Liver (tissue), 9 donors: ENCODE measurements around the gene HSPA12A. TPM values are rescaled to one million over a fixed set of nuclear protein-coding genes. Genes with fewer than 3 reads are reported as not detected.

ENCODE experiments used
- DNase-seq: peaks from one replicate; pipeline ENCODE4 v3.0.0-alpha.2; 2017; ENCODE audit warnings: low spot score
- H3K27ac ChIP-seq, 2 donors: one replicate each; pipeline ENCODE4 v1.7.0; 2013; ENCODE audit warnings: inconsistent platforms in 2 of 2, low read length in 2 of 2, control low read depth in 1 of 2, low read depth in 1 of 2, mild to moderate bottlenecking in 1 of 2
- H3K27me3 ChIP-seq, 4 donors: one replicate each; pipeline versions ENCODE4 v1.6.1 to v1.7.0; 2013; ENCODE audit warnings: low read length in 3 of 4, inconsistent platforms in 1 of 4, mild to moderate bottlenecking in 1 of 4, moderate library complexity in 1 of 4; ENCODE audit not compliant: control insufficient read depth in 4 of 4, insufficient read depth in 4 of 4
- H3K36me3 ChIP-seq, 4 donors: one replicate each; pipeline versions ENCODE4 v1.6.1 to v1.7.0; 2013; ENCODE audit warnings: low read length in 3 of 4, mild to moderate bottlenecking in 3 of 4, low read depth in 1 of 4, moderate library complexity in 1 of 4; ENCODE audit not compliant: control insufficient read depth in 4 of 4, insufficient read depth in 3 of 4
- H3K4me1 ChIP-seq, 4 donors: one replicate each; pipeline versions ENCODE4 v1.6.1 to v1.7.0; 2013; ENCODE audit warnings: low read length in 3 of 4, mild to moderate bottlenecking in 3 of 4, moderate library complexity in 1 of 4; ENCODE audit not compliant: control insufficient read depth in 4 of 4, insufficient read depth in 4 of 4
- H3K4me3 ChIP-seq, 3 donors: one replicate each; pipeline versions ENCODE4 v1.6.1 to v1.7.0; 2013; ENCODE audit warnings: low read length in 3 of 3, control low read depth in 1 of 3, low read depth in 1 of 3, mild to moderate bottlenecking in 1 of 3
- H3K9ac ChIP-seq, 2 donors: one replicate each; pipeline ENCODE4 v1.7.0; 2013; ENCODE audit warnings: low read length in 2 of 2, mild to moderate bottlenecking in 2 of 2, moderate library complexity in 2 of 2, control low read depth in 1 of 2, low read depth in 1 of 2
- H3K9me3 ChIP-seq, 4 donors: one replicate each; pipeline versions ENCODE4 v1.6.1 to v1.7.0; 2013; ENCODE audit warnings: low read length in 3 of 4; ENCODE audit not compliant: control insufficient read depth in 4 of 4
- ATF3 ChIP-seq: IDR thresholded peaks from 2 replicates; pipeline ENCODE4 v1.6.1; 2016; ENCODE audit warnings: antibody characterized with exemption
- FOXA1 ChIP-seq: IDR thresholded peaks from 2 replicates; pipeline ENCODE4 v1.6.1; 2016; ENCODE audit warnings: antibody characterized with exemption
- FOXA2 ChIP-seq: IDR thresholded peaks from 2 replicates; pipeline ENCODE4 v1.6.1; 2016; ENCODE audit warnings: antibody characterized with exemption
- GABPA ChIP-seq, 2 donors: IDR thresholded peaks in 1 of 2; conservative IDR thresholded peaks in 1 of 2; 2 replicates each; pipeline ENCODE4 v1.6.1; 2016; ENCODE audit warnings: antibody characterized with exemption in 2 of 2, mild to moderate bottlenecking in 1 of 2, moderate library complexity in 1 of 2
- HNF4A ChIP-seq, 2 donors: conservative IDR thresholded peaks; 2 replicates each; pipeline ENCODE4 v1.6.1; 2016; ENCODE audit warnings: antibody characterized with exemption in 2 of 2, mild to moderate bottlenecking in 2 of 2
- HNF4G ChIP-seq: IDR thresholded peaks from 2 replicates; pipeline ENCODE4 v1.6.1; 2016; ENCODE audit warnings: antibody characterized with exemption
- JUND ChIP-seq, 2 donors: IDR thresholded peaks; 2 replicates each; pipeline ENCODE4 v1.6.1; 2016; ENCODE audit warnings: antibody characterized with exemption in 2 of 2
- NR2F2 ChIP-seq: IDR thresholded peaks from 2 replicates; pipeline ENCODE4 v1.6.1; 2016; ENCODE audit warnings: antibody characterized with exemption
- SP1 ChIP-seq: IDR thresholded peaks from 2 replicates; pipeline ENCODE4 v1.6.1; 2018; ENCODE audit warnings: antibody characterized with exemption, mild to moderate bottlenecking
- TAF1 ChIP-seq: conservative IDR thresholded peaks from 2 replicates; pipeline ENCODE4 v1.6.1; 2016; ENCODE audit warnings: antibody characterized with exemption, mild to moderate bottlenecking
- WGBS: extraction: QIAGEN DNeasy Blood & Tissue Kit; methylation state at CpG from one replicate; pipeline ENCODE4 v1.1.7; 2013; 5-methylcytosine and 5-hydroxymethylcytosine counted together
- polyA plus RNA-seq, 2 donors: library from polyadenylated mRNA; stranded (reverse) in 1 of 2; unstranded in 1 of 2; fragments of 200-250 nt in 1 of 2; fragments of >200 nt in 1 of 2; fragmentation: Nextera tagmentation in 1 of 2; extraction: Ambion mirVana in 1 of 2; gene quantifications; one replicate each; pipeline versions ENCODE4 v1.2.1 to v1.2.3, GENCODE V29; 2013 to 2015
- total RNA-seq, 2 donors: library from RNA; depleted of rRNA; stranded (reverse); fragments of >200 nt; gene quantifications; one replicate each; pipeline ENCODE4 v1.2.3, GENCODE V29; 2014
- TF ChIP-seq, protein P1 (sequence below): IDR thresholded peaks from 2 replicates; pipeline ENCODE4 v1.6.1; 2016; ENCODE audit warnings: antibody characterized with exemption
- TF ChIP-seq, protein P2 (sequence below): IDR thresholded peaks from 2 replicates; pipeline ENCODE4 v1.6.1; 2016; ENCODE audit warnings: antibody characterized with exemption, mild to moderate bottlenecking
- donor health status: healthy.
- donor health status: healthy.
- donor health status: healthy.
- donor health status: healthy.
- donor health status: healthy.

Gene HSPA12A
- total and polyA plus RNA-seq, 4 donors: 1.3 to 4.5 (median 1.6) TPM

DNA sequence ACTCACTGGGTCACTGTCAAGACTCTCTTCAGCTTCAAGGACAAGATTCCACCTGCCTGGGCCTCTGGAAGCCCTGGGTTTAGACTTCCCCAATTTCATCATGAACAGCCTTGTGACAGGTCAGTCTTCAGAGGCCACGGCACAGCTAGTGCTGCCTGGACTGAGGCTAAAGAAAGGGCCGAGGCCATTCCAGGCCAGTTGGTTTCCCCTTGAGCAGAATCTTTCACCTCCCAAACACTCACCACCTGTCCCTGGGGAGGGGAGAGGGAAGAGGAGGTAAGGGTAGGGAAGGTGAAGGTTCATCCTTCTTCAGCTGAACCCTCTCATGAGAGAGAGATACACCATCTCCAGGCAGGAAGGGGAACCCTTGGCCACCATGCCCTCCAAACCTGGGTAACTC, 24.3 kb downstream of the HSPA12A start:
- DNase-seq: no peak
- H3K9ac ChIP-seq: no peak overlapping the region
- H3K4me3 ChIP-seq: no peak overlapping the region
- peaks cover 0 to 2% (median under 1%) of the 10 kb centered on the region in 4 donors for H3K27me3 ChIP-seq
- no peak overlapping the region for H3K27ac ChIP-seq
- TF ChIP-seq FOXA2: no peak
- no peak for TF ChIP-seq NR2F2
- TF ChIP-seq, protein P1, sequence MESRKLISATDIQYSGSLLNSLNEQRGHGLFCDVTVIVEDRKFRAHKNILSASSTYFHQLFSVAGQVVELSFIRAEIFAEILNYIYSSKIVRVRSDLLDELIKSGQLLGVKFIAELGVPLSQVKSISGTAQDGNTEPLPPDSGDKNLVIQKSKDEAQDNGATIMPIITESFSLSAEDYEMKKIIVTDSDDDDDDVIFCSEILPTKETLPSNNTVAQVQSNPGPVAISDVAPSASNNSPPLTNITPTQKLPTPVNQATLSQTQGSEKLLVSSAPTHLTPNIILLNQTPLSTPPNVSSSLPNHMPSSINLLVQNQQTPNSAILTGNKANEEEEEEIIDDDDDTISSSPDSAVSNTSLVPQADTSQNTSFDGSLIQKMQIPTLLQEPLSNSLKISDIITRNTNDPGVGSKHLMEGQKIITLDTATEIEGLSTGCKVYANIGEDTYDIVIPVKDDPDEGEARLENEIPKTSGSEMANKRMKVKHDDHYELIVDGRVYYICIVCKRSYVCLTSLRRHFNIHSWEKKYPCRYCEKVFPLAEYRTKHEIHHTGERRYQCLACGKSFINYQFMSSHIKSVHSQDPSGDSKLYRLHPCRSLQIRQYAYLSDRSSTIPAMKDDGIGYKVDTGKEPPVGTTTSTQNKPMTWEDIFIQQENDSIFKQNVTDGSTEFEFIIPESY: no peak
- no peak for TF ChIP-seq FOXA1
- no peak for TF ChIP-seq GABPA (IDR thresholded peaks at IDR 0.05 in 1 of 2, conservative IDR thresholded peaks at IDR 0.05 in 1 of 2)
- no peak for TF ChIP-seq JUND (IDR thresholded peaks at IDR 0.05)
- TF ChIP-seq HNF4G: no peak
- TF ChIP-seq ATF3: no peak
- no peak for TF ChIP-seq SP1
- TF ChIP-seq, protein P2, sequence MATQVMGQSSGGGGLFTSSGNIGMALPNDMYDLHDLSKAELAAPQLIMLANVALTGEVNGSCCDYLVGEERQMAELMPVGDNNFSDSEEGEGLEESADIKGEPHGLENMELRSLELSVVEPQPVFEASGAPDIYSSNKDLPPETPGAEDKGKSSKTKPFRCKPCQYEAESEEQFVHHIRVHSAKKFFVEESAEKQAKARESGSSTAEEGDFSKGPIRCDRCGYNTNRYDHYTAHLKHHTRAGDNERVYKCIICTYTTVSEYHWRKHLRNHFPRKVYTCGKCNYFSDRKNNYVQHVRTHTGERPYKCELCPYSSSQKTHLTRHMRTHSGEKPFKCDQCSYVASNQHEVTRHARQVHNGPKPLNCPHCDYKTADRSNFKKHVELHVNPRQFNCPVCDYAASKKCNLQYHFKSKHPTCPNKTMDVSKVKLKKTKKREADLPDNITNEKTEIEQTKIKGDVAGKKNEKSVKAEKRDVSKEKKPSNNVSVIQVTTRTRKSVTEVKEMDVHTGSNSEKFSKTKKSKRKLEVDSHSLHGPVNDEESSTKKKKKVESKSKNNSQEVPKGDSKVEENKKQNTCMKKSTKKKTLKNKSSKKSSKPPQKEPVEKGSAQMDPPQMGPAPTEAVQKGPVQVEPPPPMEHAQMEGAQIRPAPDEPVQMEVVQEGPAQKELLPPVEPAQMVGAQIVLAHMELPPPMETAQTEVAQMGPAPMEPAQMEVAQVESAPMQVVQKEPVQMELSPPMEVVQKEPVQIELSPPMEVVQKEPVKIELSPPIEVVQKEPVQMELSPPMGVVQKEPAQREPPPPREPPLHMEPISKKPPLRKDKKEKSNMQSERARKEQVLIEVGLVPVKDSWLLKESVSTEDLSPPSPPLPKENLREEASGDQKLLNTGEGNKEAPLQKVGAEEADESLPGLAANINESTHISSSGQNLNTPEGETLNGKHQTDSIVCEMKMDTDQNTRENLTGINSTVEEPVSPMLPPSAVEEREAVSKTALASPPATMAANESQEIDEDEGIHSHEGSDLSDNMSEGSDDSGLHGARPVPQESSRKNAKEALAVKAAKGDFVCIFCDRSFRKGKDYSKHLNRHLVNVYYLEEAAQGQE: no peak
- no peak for TF ChIP-seq HNF4A (conservative IDR thresholded peaks at IDR 0.05)
- TF ChIP-seq TAF1: no peak
- no peaks in the 10 kb centered on the region for H3K36me3 ChIP-seq
- peaks cover 0 to 13% (median 8%) of the 10 kb centered on the region in 4 donors for H3K4me1 ChIP-seq
- no peaks in the 10 kb centered on the region for H3K9me3 ChIP-seq
- WGBS: 91% methylated on average over 2 of the region's 2 CpGs

- no peak for DNase-seq
- Histone ChIP-seq H3K4me1 (peaks cover 0 to 13% (median 8%) of the 10 kb centered on the region in 4 donors), H3K27ac (no peak overlapping the region), H3K36me3 (no peaks in the 10 kb centered on the region), H3K27me3 (peaks cover 0 to 2% (median under 1%) of the 10 kb centered on the region in 4 donors), H3K4me3 (no peak overlapping the region), H3K9ac (no peak overlapping the region), H3K9me3 (no peaks in the 10 kb centered on the region)
- WGBS: 74% methylated on average over 4 of the region's 4 CpGs
- TF ChIP-seq SP1 (no peak), NR2F2 (no peak), GABPA (IDR thresholded peaks at IDR 0.05 in 1 of 2, conservative IDR thresholded peaks at IDR 0.05 in 1 of 2) (no peak)
- TF ChIP-seq, protein P1: no peak
- TF ChIP-seq, protein P2: no peak
These were observed 26.0 kb downstream of the HSPA12A start for GRCh38 chr10:116716381-116716780.
